GM12878 (cell line): ENCODE measurements around the gene CTNNA1. TPM values are rescaled to one million over a fixed set of nuclear protein-coding genes. Genes with fewer than 3 reads are reported as not detected.

ENCODE experiments used
- ATAC-seq: fragments of 200-7000 bp; cut with Tn5 transposase; 3 replicates; pipeline ENCODE4 v1.9.1; 2020; ENCODE audit warnings: mild to moderate bottlenecking, moderate library complexity
- BruUV-seq: library from RNA; stranded (reverse); fragments of 400-500 nt; replicated peaks from 2 replicates; lab custom pipeline; 2021; lab: Mats Ljungman, UMichigan
- CTCF ChIA-PET: fragments of 300-600 bp; sonication (Branson Sonifier 250); formaldehyde crosslinking; extraction: SDS; loops from one replicate; lab custom pipeline; 2021; ENCODE audit warnings: inconsistent platforms; lab: Yijun Ruan, JAX
- POLR2A ChIA-PET: fragments of 350-600 bp; formaldehyde crosslinking; extraction: SDS; loops from one replicate; lab custom pipeline; 2021; ENCODE audit warnings: inconsistent platforms; lab: Charles Lee
- RAD21 ChIA-PET: fragments of 300-600 bp; sonication (Branson Sonifier 250); formaldehyde crosslinking; loops from one replicate; lab custom pipeline; 2023; ENCODE audit warnings: antibody characterized with exemption; ENCODE audit not compliant: unreplicated experiment; lab: Charles Lee
- SMC1A ChIA-PET: fragments of 300-600 bp; sonication (Branson Sonifier 250); formaldehyde crosslinking; loops from one replicate; lab custom pipeline; 2023; ENCODE audit not compliant: unreplicated experiment, uncharacterized antibody; lab: Charles Lee
- DNase-seq: peaks from one replicate; pipeline ENCODE4 v3.0.0-alpha.2; 2011; ENCODE audit warnings: low read depth, low spot score
- FAIRE-seq: peaks from 3 replicates; lab custom pipeline; 2011; peaks lifted over from hg19 to GRCh38; lab: Jason Lieb, UNC
- H2AFZ ChIP-seq: 2 replicates; pipeline ENCODE4 v1.6.0; 2011; ENCODE audit warnings: low read depth, low read length, control low read depth; ENCODE audit not compliant: control insufficient read depth
- H3K27ac ChIP-seq: 2 replicates; pipeline ENCODE4 v1.5.1; 2011; ENCODE audit warnings: control low read depth; ENCODE audit not compliant: control insufficient read depth, insufficient read depth
- H3K27me3 ChIP-seq, 2 experiments: replicated peaks in 1 of 2; 2 replicates each; pipeline versions ENCODE4 v1.6.0 to v1.6.1; 2011; ENCODE audit warnings: low read length in 1 of 2; ENCODE audit not compliant: control insufficient read depth in 2 of 2, insufficient read depth in 2 of 2
- H3K36me3 ChIP-seq, 2 experiments: 2 replicates each; pipeline ENCODE4 v1.5.1; 2011; ENCODE audit warnings: low read length in 1 of 2; ENCODE audit not compliant: control insufficient read depth in 2 of 2, insufficient read depth in 2 of 2
- H3K4me1 ChIP-seq: 2 replicates; pipeline ENCODE4 v1.6.1; 2011; ENCODE audit warnings: mild to moderate bottlenecking, low read length, moderate library complexity, mixed read lengths; ENCODE audit not compliant: control insufficient read depth, insufficient read depth
- H3K4me2 ChIP-seq: 2 replicates; pipeline ENCODE4 v1.6.0; 2011; ENCODE audit warnings: control low read depth; ENCODE audit not compliant: control insufficient read depth, insufficient read depth
- H3K4me3 ChIP-seq: fragments of 200-600 bp; sonication (generic); 2 replicates; pipeline ENCODE4 v1.5.1; 2016
- H3K79me2 ChIP-seq: 2 replicates; pipeline ENCODE4 v1.6.0; 2011; ENCODE audit warnings: low read length; ENCODE audit not compliant: control insufficient read depth, insufficient read depth
- H3K9ac ChIP-seq: 2 replicates; pipeline ENCODE4 v1.8.0; 2011; ENCODE audit warnings: low read length, control low read depth, mixed read lengths; ENCODE audit not compliant: control insufficient read depth, insufficient read depth
- H3K9me3 ChIP-seq: replicated peaks from 3 replicates; pipeline ENCODE4 v1.5.1; 2011; ENCODE audit warnings: mild to moderate bottlenecking, low read length; ENCODE audit not compliant: control insufficient read depth, insufficient read depth
- H4K20me1 ChIP-seq: 2 replicates; pipeline ENCODE4 v1.6.0; 2011; ENCODE audit not compliant: control insufficient read depth, insufficient read depth
- ATF3 ChIP-seq: IDR thresholded peaks from 2 replicates; pipeline ENCODE4 v1.6.1; 2011; ENCODE audit warnings: low read depth, mild to moderate bottlenecking, low read length, moderate library complexity, borderline replicate concordance; ENCODE audit errors: extremely low read depth
- CBX3 ChIP-seq: fragments of 200-600 bp; sonication (generic); IDR thresholded peaks from 2 replicates; pipeline ENCODE4 v1.6.1; 2016; ENCODE audit warnings: low read depth, borderline replicate concordance
- EED ChIP-seq: sonication (generic); IDR thresholded peaks from 2 replicates; pipeline ENCODE4 v1.6.1; 2016; ENCODE audit warnings: antibody characterized with exemption, low read depth
- ETV6 ChIP-seq, 2 experiments: fragments of 450-650 bp in 1 of 2; IDR thresholded peaks in 1 of 2; conservative IDR thresholded peaks in 1 of 2; 2 replicates each; pipeline ENCODE4 v1.6.1; 2014; ENCODE audit warnings: antibody characterized with exemption in 1 of 2, borderline replicate concordance in 1 of 2, low read depth in 1 of 2, mild to moderate bottlenecking in 1 of 2, moderate library complexity in 1 of 2
- HDGF ChIP-seq: fragments of 450-650 bp; IDR thresholded peaks from 2 replicates; pipeline ENCODE4 v1.6.1; 2016; ENCODE audit warnings: antibody characterized with exemption
- JUNB ChIP-seq: IDR thresholded peaks from 2 replicates; pipeline ENCODE4 v1.6.1; 2016; ENCODE audit warnings: antibody characterized with exemption, mild to moderate bottlenecking
- JUND ChIP-seq: IDR thresholded peaks from 2 replicates; pipeline ENCODE4 v1.6.1; 2012; ENCODE audit warnings: low read depth, mild to moderate bottlenecking, low read length, improper control_type of control experiment, moderate library complexity
- MTA3 ChIP-seq: IDR thresholded peaks from 2 replicates; pipeline ENCODE4 v1.6.1; 2012; ENCODE audit warnings: low read length, inconsistent platforms, borderline replicate concordance
- POLR2A ChIP-seq: IDR thresholded peaks from 2 replicates; pipeline ENCODE4 v1.6.1; 2011; ENCODE audit warnings: low read depth, mild to moderate bottlenecking, low read length
- YY1 ChIP-seq: IDR thresholded peaks from 2 replicates; pipeline ENCODE4 v1.6.1; 2011; ENCODE audit warnings: low read depth, mild to moderate bottlenecking, low read length
- ZBED1 ChIP-seq: IDR thresholded peaks from 2 replicates; pipeline ENCODE4 v1.6.1; 2016; ENCODE audit warnings: borderline replicate concordance
- ZBTB40 ChIP-seq: fragments of 450-650 bp; IDR thresholded peaks from 2 replicates; pipeline ENCODE4 v1.6.1; 2016; ENCODE audit warnings: mild to moderate bottlenecking, moderate library complexity, borderline replicate concordance
- WGBS: methylation state at CpG from one replicate; pipeline ENCODE4 v1.1.6; 2016; ENCODE audit warnings: low lambda C conversion rate; ENCODE audit not compliant: insufficient replicate concordance, insufficient coverage; ENCODE audit errors: missing lambda C conversion rate; 5-methylcytosine and 5-hydroxymethylcytosine counted together
- in situ Hi-C: fragments of 300-500 bp; cut with MboI; formaldehyde crosslinking; loops from 9 replicates; pipeline ENCODE4 v1.14.3; 2018; ENCODE audit warnings: mixed read lengths
- intact Hi-C: fragments of 100-400 bp; cut with micrococcal nuclease; formaldehyde crosslinking; loops from one replicate; pipeline ENCODE4 v1.14.2; 2022; ENCODE audit not compliant: unreplicated experiment
- polyA plus RNA-seq, 11 experiments: library from polyadenylated mRNA; depleted of rRNA in 4 of 11; unstranded in 6 of 11; stranded (reverse) in 5 of 11; fragments of >200 nt; fragmentation: Nextera tagmentation in 4 of 11; fragmentation: Illumina TruSeq in 1 of 11; extraction: Ambion mirVana in 4 of 11; extraction: Trizol in 1 of 11; gene quantifications; 1 replicate in 1 of 11; 2 replicates in 10 of 11; pipeline versions ENCODE4 v1.2.1 to v1.2.3, GENCODE V29; 2011 to 2016; ENCODE audit warnings: inconsistent platforms in 2 of 11, missing spikeins in 2 of 11, low read depth in 1 of 11
- total RNA-seq, 4 experiments: library from RNA; depleted of rRNA in 3 of 4; stranded (reverse); fragments of >200 nt in 3 of 4; fragmentation: Illumina TruSeq in 1 of 4; extraction: Trizol in 1 of 4; gene quantifications; 2 replicates each; pipeline versions ENCODE4 v1.2.1 to v1.2.3, GENCODE V29; 2013 to 2021
- TF ChIP-seq, protein P1 (sequence below): fragments of 450-650 bp; IDR thresholded peaks from 2 replicates; pipeline ENCODE4 v1.6.1; 2016; ENCODE audit warnings: mild to moderate bottlenecking
- TF ChIP-seq, protein P2 (sequence below): fragments of 450-650 bp; IDR thresholded peaks from 2 replicates; pipeline ENCODE4 v1.6.1; 2018; ENCODE audit warnings: mild to moderate bottlenecking, low read depth, moderate library complexity; ENCODE audit not compliant: partially characterized antibody
- TF ChIP-seq, protein P3 (sequence below): IDR thresholded peaks from 2 replicates; pipeline ENCODE4 v1.6.1; 2012; ENCODE audit warnings: low read depth, low read length, improper control_type of control experiment

The CTNNA1 gene
- total and polyA plus RNA-seq, 10 of the 15 experiments (the other 5 are each of a cell fraction or from before 2014, with no cell fraction given): 32.6 to 104 (median 57.7) TPM

GRCh38 chr5:138956801-138957200, 203.6 kb downstream of the CTNNA1 start:
- H3K4me1 ChIP-seq: no peaks in the 10 kb centered on the region; the same call in 1 of the 2 replicates
- no peaks in the 10 kb centered on the region for H3K79me2 ChIP-seq
- in situ Hi-C loops (no loop called here), intact Hi-C loops (no loop called here)
- no peak overlapping the region for H2AFZ ChIP-seq
- no peak overlapping the region for H3K9ac ChIP-seq
- DNase-seq: no peak
- no peaks in the 10 kb centered on the region for H3K9me3 ChIP-seq
- WGBS: 100% methylated on average over 1 of the region's 1 CpG
- no peaks in the 10 kb centered on the region for H3K27me3 ChIP-seq
- no peaks in the 10 kb centered on the region for H4K20me1 ChIP-seq
- H3K4me2 ChIP-seq: no peak overlapping the region
- ChIA-PET RAD21 (interaction anchor here (0.6 kb wide), 1 partner anchor 19 kb away, joined by 3 read pairs; no protein-coding TSS in a partner anchor), CTCF (no interaction called here)
- ATAC-seq: no peak
- no peak overlapping the region for H3K4me3 ChIP-seq
- TF ChIP-seq, protein P1, sequence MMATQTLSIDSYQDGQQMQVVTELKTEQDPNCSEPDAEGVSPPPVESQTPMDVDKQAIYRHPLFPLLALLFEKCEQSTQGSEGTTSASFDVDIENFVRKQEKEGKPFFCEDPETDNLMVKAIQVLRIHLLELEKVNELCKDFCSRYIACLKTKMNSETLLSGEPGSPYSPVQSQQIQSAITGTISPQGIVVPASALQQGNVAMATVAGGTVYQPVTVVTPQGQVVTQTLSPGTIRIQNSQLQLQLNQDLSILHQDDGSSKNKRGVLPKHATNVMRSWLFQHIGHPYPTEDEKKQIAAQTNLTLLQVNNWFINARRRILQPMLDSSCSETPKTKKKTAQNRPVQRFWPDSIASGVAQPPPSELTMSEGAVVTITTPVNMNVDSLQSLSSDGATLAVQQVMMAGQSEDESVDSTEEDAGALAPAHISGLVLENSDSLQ: no peak
- TF ChIP-seq POLR2A: no peak
- no peak for TF ChIP-seq YY1
- TF ChIP-seq ETV6 (conservative IDR thresholded peaks at IDR 0.05 in 1 of 2, IDR thresholded peaks at IDR 0.05 in 1 of 2; ENCODE audit: borderline replicate concordance in 1 of 2, low read depth in 1 of 2): no peak
- no peak for TF ChIP-seq ATF3
- no peak for TF ChIP-seq ZBTB40
- TF ChIP-seq, protein P2, sequence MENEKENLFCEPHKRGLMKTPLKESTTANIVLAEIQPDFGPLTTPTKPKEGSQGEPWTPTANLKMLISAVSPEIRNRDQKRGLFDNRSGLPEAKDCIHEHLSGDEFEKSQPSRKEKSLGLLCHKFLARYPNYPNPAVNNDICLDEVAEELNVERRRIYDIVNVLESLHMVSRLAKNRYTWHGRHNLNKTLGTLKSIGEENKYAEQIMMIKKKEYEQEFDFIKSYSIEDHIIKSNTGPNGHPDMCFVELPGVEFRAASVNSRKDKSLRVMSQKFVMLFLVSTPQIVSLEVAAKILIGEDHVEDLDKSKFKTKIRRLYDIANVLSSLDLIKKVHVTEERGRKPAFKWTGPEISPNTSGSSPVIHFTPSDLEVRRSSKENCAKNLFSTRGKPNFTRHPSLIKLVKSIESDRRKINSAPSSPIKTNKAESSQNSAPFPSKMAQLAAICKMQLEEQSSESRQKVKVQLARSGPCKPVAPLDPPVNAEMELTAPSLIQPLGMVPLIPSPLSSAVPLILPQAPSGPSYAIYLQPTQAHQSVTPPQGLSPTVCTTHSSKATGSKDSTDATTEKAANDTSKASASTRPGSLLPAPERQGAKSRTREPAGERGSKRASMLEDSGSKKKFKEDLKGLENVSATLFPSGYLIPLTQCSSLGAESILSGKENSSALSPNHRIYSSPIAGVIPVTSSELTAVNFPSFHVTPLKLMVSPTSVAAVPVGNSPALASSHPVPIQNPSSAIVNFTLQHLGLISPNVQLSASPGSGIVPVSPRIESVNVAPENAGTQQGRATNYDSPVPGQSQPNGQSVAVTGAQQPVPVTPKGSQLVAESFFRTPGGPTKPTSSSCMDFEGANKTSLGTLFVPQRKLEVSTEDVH: no peak
- no peak for TF ChIP-seq CBX3
- no peak for TF ChIP-seq HDGF
- no peak for TF ChIP-seq JUND
- no peak for TF ChIP-seq MTA3
- TF ChIP-seq EED: no peak
- TF ChIP-seq, protein P3, sequence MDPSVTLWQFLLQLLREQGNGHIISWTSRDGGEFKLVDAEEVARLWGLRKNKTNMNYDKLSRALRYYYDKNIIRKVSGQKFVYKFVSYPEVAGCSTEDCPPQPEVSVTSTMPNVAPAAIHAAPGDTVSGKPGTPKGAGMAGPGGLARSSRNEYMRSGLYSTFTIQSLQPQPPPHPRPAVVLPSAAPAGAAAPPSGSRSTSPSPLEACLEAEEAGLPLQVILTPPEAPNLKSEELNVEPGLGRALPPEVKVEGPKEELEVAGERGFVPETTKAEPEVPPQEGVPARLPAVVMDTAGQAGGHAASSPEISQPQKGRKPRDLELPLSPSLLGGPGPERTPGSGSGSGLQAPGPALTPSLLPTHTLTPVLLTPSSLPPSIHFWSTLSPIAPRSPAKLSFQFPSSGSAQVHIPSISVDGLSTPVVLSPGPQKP: no peak
- no peak for TF ChIP-seq ZBED1
- TF ChIP-seq JUNB: no peak
- TF ChIP-seq, all 136 proteins: peak for 0
- POLR2A ChIA-PET: no interaction called here
- no peak for FAIRE-seq
- no TSS peak for BruUV-seq
- SMC1A ChIA-PET: no interaction called here
- Histone ChIP-seq H3K36me3 (peaks cover 0 to 8% of the 10 kb centered on the region in 2 experiments; a peak in 1 of 4 replicates), H3K27ac (no peak overlapping the region)
